ENCODE data around the gene PCNT. TPM values are rescaled to one million over a fixed set of nuclear protein-coding genes. Genes with fewer than 3 reads are reported as not detected.
A peak's percentile ranks its signal among the peaks of the same experiment; 100 is the strongest.

Gene PCNT
- total RNA-seq, 1 experiment from 2014 or later: 39.6 TPM

GRCh38 chr21:46366966-46367365, 43.0 kb downstream of the PCNT start:
- H3K18ac ChIP-seq (ENCODE audit: insufficient read length, low read depth, low read length): no peak overlapping the region
- no peaks in the 10 kb centered on the region for H3K4me1 ChIP-seq (ENCODE audit: insufficient read depth, low read length)
- H2BK120ac ChIP-seq (ENCODE audit: low read depth, low read length, poor library complexity, severe bottlenecking): no peak overlapping the region
- no peak overlapping the region for H3K23ac ChIP-seq (ENCODE audit: insufficient read length, low read depth, low read length)
- H3K9me3 ChIP-seq (ENCODE audit: control insufficient read depth, low read depth, low read length): no peaks in the 10 kb centered on the region
- H4K20me1 ChIP-seq (ENCODE audit: control insufficient read depth, insufficient read depth, insufficient read length): peaks cover 3% of the 10 kb centered on the region
- no peak overlapping the region for H2AFZ ChIP-seq (ENCODE audit: low read length)
- H4K5ac ChIP-seq (ENCODE audit: insufficient read length, low read depth, low read length): no peak overlapping the region
- H2BK12ac ChIP-seq (ENCODE audit: insufficient read length, low read depth, low read length): no peak overlapping the region
- H3K9ac ChIP-seq (ENCODE audit: extremely low read depth, insufficient read length, low read length): no peak overlapping the region
- H3K23me2 ChIP-seq (ENCODE audit: insufficient read length, low read depth, low read length, poor library complexity, severe bottlenecking): no peaks in the 10 kb centered on the region
- no peaks in the 10 kb centered on the region for H3K4me1 Mint-ChIP-seq
- H3K79me2 ChIP-seq (ENCODE audit: insufficient read depth, low read length): peaks cover 4% of the 10 kb centered on the region; the same call in 1 of the 2 replicates
- peaks cover 0 to 7% of the 10 kb centered on the region in 2 experiments; a peak in 2 of 5 replicates for H3K9me3 Mint-ChIP-seq
- WGBS (ENCODE audit: extremely low coverage, insufficient read length, low lambda C conversion rate): no CpG with 5 or more reads among the region's 20 CpGs
- no peak overlapping the region for H2BK15ac ChIP-seq (ENCODE audit: low read depth, low read length)
- H3K27me3 Mint-ChIP-seq (ENCODE audit: low read depth): no peaks in the 10 kb centered on the region
- H3K27me3 ChIP-seq (ENCODE audit: insufficient read depth, low read length): no peaks in the 10 kb centered on the region
- H2BK20ac ChIP-seq (ENCODE audit: low read depth, low read length, poor library complexity, severe bottlenecking): no peak overlapping the region
- no peak overlapping the region for H4K8ac ChIP-seq (replicated peaks; ENCODE audit: insufficient read length, low read depth, low read length)
- no peak overlapping the region for H3K14ac ChIP-seq (ENCODE audit: insufficient read depth, low read length)
- DNase-seq: no peak
- no peak overlapping the region for H4K91ac ChIP-seq (ENCODE audit: insufficient read length, low read depth, low read length)
- no peak overlapping the region for H2BK5ac ChIP-seq (ENCODE audit: insufficient read length, low read length)
- no peak overlapping the region for H3K4me2 ChIP-seq (ENCODE audit: insufficient read depth, insufficient read length, low read length)
- H3K4ac ChIP-seq (ENCODE audit: low read depth, low read length): no peak overlapping the region
- H3K4me3 Mint-ChIP-seq: no peak overlapping the region
- H3T11ph ChIP-seq (ENCODE audit: low read length): no peak overlapping the region
- no peak overlapping the region for H3K27ac ChIP-seq (ENCODE audit: insufficient read length, low read depth, low read length)
- H3K36me3 Mint-ChIP-seq (ENCODE audit: insufficient read depth in 1 of 3, low read depth in 3 of 3): peaks cover 47 to 69% (median 62%) of the 10 kb centered on the region in 3 experiments
- H2AK5ac ChIP-seq (ENCODE audit: insufficient read length, low read length): no peak overlapping the region
- peak overlapping the region in 1 of 3 experiments; percentile 86; a peak in 2 of 7 replicates for H3K27ac Mint-ChIP-seq
- H3K79me1 ChIP-seq (ENCODE audit: insufficient read depth, low read depth, low read length, poor library complexity, severe bottlenecking): no peaks in the 10 kb centered on the region
- no peak overlapping the region for H3K56ac ChIP-seq (ENCODE audit: insufficient read length, low read depth, low read length)
- no peak for TF ChIP-seq CTCF (conservative IDR thresholded peaks at IDR 0.05)

Measured in H9 (cell line).